ENCODE results near the gene UBN1. TPM values are rescaled to one million over a fixed set of nuclear protein-coding genes. Genes with fewer than 3 reads are reported as not detected.

The UBN1 gene
- total RNA-seq, 1 experiment from 2014 or later: 21.4 TPM

DNA sequence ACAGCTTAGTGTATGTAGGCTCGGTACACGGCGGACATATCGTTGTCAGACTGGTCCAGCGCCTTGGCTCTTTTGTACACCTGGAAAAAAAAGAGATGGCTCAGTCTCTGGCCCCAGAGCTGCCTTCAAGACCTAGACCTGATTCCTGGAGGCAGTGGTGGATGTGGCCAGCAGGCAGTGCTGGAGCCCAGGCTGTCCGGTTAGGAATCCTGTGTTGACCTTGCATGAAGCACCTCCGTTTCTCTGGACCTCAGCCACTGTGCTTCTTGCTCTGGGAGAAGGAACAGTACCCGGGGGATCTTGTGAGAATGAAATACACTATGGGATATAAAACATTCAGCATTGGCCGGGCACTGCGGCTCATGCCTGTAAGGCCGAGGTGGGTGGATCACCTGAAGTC lies 42.0 kb upstream of the UBN1 start:
- Histone ChIP-seq H3K9ac (ENCODE audit: low read length) (no peak overlapping the region), H3K4me2 (ENCODE audit: low read length) (no peak overlapping the region), H3K79me2 (ENCODE audit: low read length) (no peaks in the 10 kb centered on the region), H3K27ac (ENCODE audit: low read length) (no peak overlapping the region), H3K27me3 (ENCODE audit: low read length) (no peaks in the 10 kb centered on the region), H3K9me3 (ENCODE audit: low read length) (no peaks in the 10 kb centered on the region), H3K4me1 (ENCODE audit: insufficient read depth, low read length) (peaks cover 14% of the 10 kb centered on the region), H3K9me2 (replicated peaks; ENCODE audit: low read length) (no peaks in the 10 kb centered on the region), H3K36me3 (ENCODE audit: low read depth, low read length) (peaks cover 4% of the 10 kb centered on the region), H3K4me3 (ENCODE audit: low read length) (no peak overlapping the region), H2AFZ (ENCODE audit: low read length) (no peak overlapping the region), H4K20me1 (ENCODE audit: low read length) (no peaks in the 10 kb centered on the region), H3F3A (ENCODE audit: low read length, unreplicated experiment) (no peaks in the 10 kb centered on the region)
- DNase-seq (no peak), ATAC-seq (no peak)
- ChIA-PET CTCF (no interaction called here), POLR2A (ENCODE audit: unreplicated experiment) (no interaction called here)
- no TSS peak for BruUV-seq (replicated peaks)
- TF ChIP-seq EZH2phosphoT487 (IDR thresholded peaks at IDR 0.05; ENCODE audit: borderline replicate concordance, low read length): no peak
- TF ChIP-seq EZH2 (IDR thresholded peaks at IDR 0.05; ENCODE audit: low read length, unreplicated experiment): no peak
- intact Hi-C loops (cut with micrococcal nuclease): loop anchor here (10.0 kb wide), 1 partner anchor 150 kb away; the partner anchor contains the start of gene SEC14L5

- peaks cover 9% of the 10 kb centered on the region for H3K4me1 ChIP-seq (ENCODE audit: insufficient read depth, low read length)
- no peak overlapping the region for H3K4me2 ChIP-seq (ENCODE audit: low read length)
- H3K79me2 ChIP-seq (ENCODE audit: low read length): no peaks in the 10 kb centered on the region
- H3K9me3 ChIP-seq (ENCODE audit: low read length): no peaks in the 10 kb centered on the region
- no peak overlapping the region for H2AFZ ChIP-seq (ENCODE audit: low read length)
- no peaks in the 10 kb centered on the region for H3K27me3 ChIP-seq (ENCODE audit: low read length)
- intact Hi-C loops (cut with micrococcal nuclease): loop anchor here (10.0 kb wide), 1 partner anchor 149 kb away; the partner anchor contains the start of gene SEC14L5
- H3K27ac ChIP-seq (ENCODE audit: low read length): no peak overlapping the region
- no TSS peak for BruUV-seq (replicated peaks)
- peaks cover 4% of the 10 kb centered on the region for H3K36me3 ChIP-seq (ENCODE audit: low read depth, low read length)
- ChIA-PET POLR2A (ENCODE audit: unreplicated experiment) (no interaction called here), CTCF (no interaction called here)
- no peaks in the 10 kb centered on the region for H3K9me2 ChIP-seq (replicated peaks; ENCODE audit: low read length)
- no peak for ATAC-seq
- H3K9ac ChIP-seq (ENCODE audit: low read length): no peak overlapping the region
- no peak overlapping the region for H3K4me3 ChIP-seq (ENCODE audit: low read length)
- TF ChIP-seq EZH2 (IDR thresholded peaks at IDR 0.05; ENCODE audit: low read length, unreplicated experiment) (no peak), CTCF (conservative IDR thresholded peaks at IDR 0.05; ENCODE audit: low read depth, low read length) (no peak), EZH2phosphoT487 (IDR thresholded peaks at IDR 0.05; ENCODE audit: borderline replicate concordance, low read length) (no peak)
- H3F3A ChIP-seq (ENCODE audit: low read length, unreplicated experiment): no peaks in the 10 kb centered on the region
- H4K20me1 ChIP-seq (ENCODE audit: low read length): no peaks in the 10 kb centered on the region
- DNase-seq: no peak
These were observed 41.0 kb upstream of the UBN1 start for GRCh38 chr16:4806280-4806679.

DNA sequence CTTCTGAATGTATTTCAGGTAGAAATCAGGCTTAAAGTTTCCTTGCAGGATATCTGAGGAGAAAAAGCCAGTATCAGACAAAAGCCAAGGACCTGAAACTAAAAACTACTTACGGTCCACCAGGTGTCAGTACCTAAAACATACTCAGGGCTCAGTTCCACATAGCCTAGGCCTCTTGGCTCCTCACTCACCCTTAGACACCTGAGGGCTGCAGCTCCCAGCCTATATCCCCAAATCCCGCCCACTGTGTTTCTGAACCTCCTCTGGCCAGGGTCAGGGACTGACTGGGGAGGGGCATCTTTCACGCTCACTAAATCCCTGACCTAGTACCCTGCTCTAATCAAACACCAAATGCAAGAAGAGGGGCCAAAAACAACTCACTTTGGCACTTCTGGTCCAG lies 36.0 kb upstream of the UBN1 start:
- POLR2A ChIA-PET (ENCODE audit: unreplicated experiment): no interaction called here

More for the DNA sequence above, 36.0 kb upstream of the UBN1 start:
- Histone ChIP-seq H3K27me3 (ENCODE audit: low read length) (no peaks in the 10 kb centered on the region), H4K20me1 (ENCODE audit: low read length) (no peaks in the 10 kb centered on the region), H3K4me2 (ENCODE audit: low read length) (no peak overlapping the region), H2AFZ (ENCODE audit: low read length) (no peak overlapping the region), H3K9me3 (ENCODE audit: low read length) (no peaks in the 10 kb centered on the region), H3F3A (ENCODE audit: low read length, unreplicated experiment) (no peaks in the 10 kb centered on the region), H3K36me3 (ENCODE audit: low read depth, low read length) (peaks cover 4% of the 10 kb centered on the region), H3K4me3 (ENCODE audit: low read length) (no peak overlapping the region), H3K9ac (ENCODE audit: low read length) (no peak overlapping the region), H3K4me1 (ENCODE audit: insufficient read depth, low read length) (no peaks in the 10 kb centered on the region), H3K27ac (ENCODE audit: low read length) (no peak overlapping the region), H3K9me2 (replicated peaks; ENCODE audit: low read length) (no peaks in the 10 kb centered on the region), H3K79me2 (ENCODE audit: low read length) (no peaks in the 10 kb centered on the region)
- TF ChIP-seq EZH2 (IDR thresholded peaks at IDR 0.05; ENCODE audit: low read length, unreplicated experiment) (no peak), CTCF (conservative IDR thresholded peaks at IDR 0.05; ENCODE audit: low read depth, low read length) (no peak), EZH2phosphoT487 (IDR thresholded peaks at IDR 0.05; ENCODE audit: borderline replicate concordance, low read length) (no peak)
- no TSS peak for BruUV-seq (replicated peaks)
- DNase-seq: no peak
- no peak for ATAC-seq
- CTCF ChIA-PET: no interaction called here
- intact Hi-C loops (cut with micrococcal nuclease): no loop called here

Data from PC-3 (cell line).